ENCODE data around the gene CREB5. TPM values are rescaled to one million over a fixed set of nuclear protein-coding genes. Genes with fewer than 3 reads are reported as not detected.

CREB5 gene
- total and polyA plus RNA-seq, 2 experiments from 2014 or later, result 2.4 to 4.4 TPM

- DNase-seq (ENCODE audit: low spot score) (no peak), ATAC-seq (no peak)
- no peaks in the 10 kb centered on the region for H4K20me1 ChIP-seq (replicated peaks; ENCODE audit: insufficient read depth)
- no peaks in the 10 kb centered on the region for H3K36me3 Mint-ChIP-seq (ENCODE audit: low read depth)
- no peaks in the 10 kb centered on the region for H3F3A ChIP-seq (replicated peaks; ENCODE audit: low read depth)
- H3K27me3 Mint-ChIP-seq (ENCODE audit: insufficient read depth, low read depth, poor library complexity), result no peaks in the 10 kb centered on the region
- no peaks in the 10 kb centered on the region for H3K27me3 ChIP-seq (ENCODE audit: insufficient read depth)
- peaks cover 5% of the 10 kb centered on the region; the same call in 1 of the 2 replicates for H3K36me3 ChIP-seq (ENCODE audit: insufficient read depth)
- H3K4me2 ChIP-seq, result no peak overlapping the region
- no peak overlapping the region for H3K4me3 Mint-ChIP-seq
- H3K4me3 ChIP-seq, result no peak overlapping the region
- no peak for TF ChIP-seq CREB1 (CRISPR knock-in tag; IDR thresholded peaks at IDR 0.05; ENCODE audit: low read depth)
- TF ChIP-seq, protein P1, sequence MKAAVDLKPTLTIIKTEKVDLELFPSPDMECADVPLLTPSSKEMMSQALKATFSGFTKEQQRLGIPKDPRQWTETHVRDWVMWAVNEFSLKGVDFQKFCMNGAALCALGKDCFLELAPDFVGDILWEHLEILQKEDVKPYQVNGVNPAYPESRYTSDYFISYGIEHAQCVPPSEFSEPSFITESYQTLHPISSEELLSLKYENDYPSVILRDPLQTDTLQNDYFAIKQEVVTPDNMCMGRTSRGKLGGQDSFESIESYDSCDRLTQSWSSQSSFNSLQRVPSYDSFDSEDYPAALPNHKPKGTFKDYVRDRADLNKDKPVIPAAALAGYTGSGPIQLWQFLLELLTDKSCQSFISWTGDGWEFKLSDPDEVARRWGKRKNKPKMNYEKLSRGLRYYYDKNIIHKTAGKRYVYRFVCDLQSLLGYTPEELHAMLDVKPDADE (IDR thresholded peaks at IDR 0.05), result no peak
- no peak for TF ChIP-seq ZNF114 (CRISPR knock-in tag; IDR thresholded peaks at IDR 0.05)
- no peak for TF ChIP-seq STAT1 (IDR thresholded peaks at IDR 0.05; ENCODE audit: unreplicated experiment)
- TF ChIP-seq ZNF462 (CRISPR knock-in tag; IDR thresholded peaks at IDR 0.05), result no peak
- no peak for TF ChIP-seq POLR2AphosphoS5 (IDR thresholded peaks at IDR 0.05; ENCODE audit: low read depth)
- no peak for TF ChIP-seq REST (IDR thresholded peaks at IDR 0.05; ENCODE audit: unreplicated experiment)
- TF ChIP-seq JUNB (IDR thresholded peaks at IDR 0.05; ENCODE audit: unreplicated experiment), result no peak
- no peak for TF ChIP-seq NANOG (IDR thresholded peaks at IDR 0.05; ENCODE audit: borderline replicate concordance)
- TF ChIP-seq EZH2phosphoT487 (IDR thresholded peaks at IDR 0.05; ENCODE audit: unreplicated experiment), result no peak
- no peak for TF ChIP-seq CTCF (conservative IDR thresholded peaks at IDR 0.05; ENCODE audit: low read depth in 2 of 2)
- TF ChIP-seq EZH2 (IDR thresholded peaks at IDR 0.05; ENCODE audit: low read depth, unreplicated experiment), result no peak
- no peak for TF ChIP-seq ZNF331 (CRISPR knock-in tag; IDR thresholded peaks at IDR 0.05; ENCODE audit: low read depth)
- H3K9me2 ChIP-seq (ENCODE audit: insufficient read depth), result peaks cover 11% of the 10 kb centered on the region; the same call in 1 of the 2 replicates
- no peaks in the 10 kb centered on the region for H3K4me1 ChIP-seq (ENCODE audit: insufficient read depth)
- peaks cover 12% of the 10 kb centered on the region; the same call in 2 of the 3 replicates for H3K9me3 Mint-ChIP-seq
- H3K27ac ChIP-seq (ENCODE audit: low read depth), result no peak overlapping the region
- peaks cover under 1% of the 10 kb centered on the region; the same call in 1 of the 3 replicates for H3K4me1 Mint-ChIP-seq
- no peaks in the 10 kb centered on the region for H3K79me2 ChIP-seq (replicated peaks; ENCODE audit: insufficient read depth)
- no peak overlapping the region for H3K27ac Mint-ChIP-seq
- H2AFZ ChIP-seq, result no peak overlapping the region
These were observed 133.7 kb downstream of the CREB5 start for GRCh38 chr7:28546067-28546466.
